ENCODE results near the gene LAMB1.
A peak's percentile ranks its signal among the peaks of the same experiment; 100 is the strongest.
"Not testable (repeated sequence)": the region's sequence is repeated elsewhere in the genome, so short reads cannot be mapped to it uniquely, and the experiment has no call there.

LAMB1 gene

GRCh38 chr7:107939573-107940489 lies 63.1 kb downstream of the LAMB1 start:
- Mint-ChIP-seq H3K9me3 (no peaks in the 10 kb centered on the region), H3K4me3 (no peak overlapping the region), H3K36me3 (ENCODE audit: low read depth) (peaks cover 6% of the 10 kb centered on the region), H3K27ac (no peak overlapping the region), H3K4me1 (ENCODE audit: low read depth) (no peaks in the 10 kb centered on the region), H3K27me3 (no peaks in the 10 kb centered on the region)

- Mint-ChIP-seq H3K9me3 (no peaks in the 10 kb centered on the region), H3K4me3 (no peak overlapping the region), H3K36me3 (ENCODE audit: low read depth) (peaks cover 6% of the 10 kb centered on the region), H3K27ac (no peak overlapping the region), H3K4me1 (ENCODE audit: low read depth) (peaks cover 5% of the 10 kb centered on the region), H3K27me3 (no peaks in the 10 kb centered on the region)
Observed at GRCh38 chr7:107938456-107939250, 64.3 kb downstream of the LAMB1 start.

DNA sequence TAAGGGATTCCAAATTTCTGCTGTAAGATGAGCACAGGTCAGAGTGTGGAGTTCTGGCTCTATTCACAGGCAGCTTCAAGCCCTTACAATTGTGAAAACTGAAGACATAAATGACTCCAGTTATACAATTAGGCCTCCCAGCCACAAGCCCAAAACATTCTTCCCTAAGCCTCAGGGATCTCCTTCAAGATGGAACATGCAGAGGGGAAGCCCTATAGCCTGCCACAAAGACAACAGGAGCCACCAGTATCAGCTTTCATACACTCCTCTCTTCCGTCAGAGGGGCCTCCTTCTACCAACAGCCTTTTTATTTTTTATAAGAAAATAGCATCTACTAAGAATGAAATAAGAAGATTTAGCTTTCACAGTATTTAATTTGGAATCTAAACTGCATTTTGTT lies 65.4 kb downstream of the LAMB1 start:
- Mint-ChIP-seq H3K27ac (no peak overlapping the region), H3K4me3 (no peak overlapping the region), H3K27me3 (no peaks in the 10 kb centered on the region), H3K4me1 (ENCODE audit: low read depth) (peaks cover 15% of the 10 kb centered on the region), H3K9me3 (no peaks in the 10 kb centered on the region), H3K36me3 (ENCODE audit: low read depth) (peaks cover 9% of the 10 kb centered on the region)

GRCh38 chr7:107936312-107936711 lies 66.6 kb downstream of the LAMB1 start:
- H3K9me3 Mint-ChIP-seq: no peaks in the 10 kb centered on the region
- H3K27me3 Mint-ChIP-seq: no peaks in the 10 kb centered on the region
- H3K27ac Mint-ChIP-seq: no peak overlapping the region
- H3K4me3 Mint-ChIP-seq: no peak overlapping the region
- H3K4me1 Mint-ChIP-seq (ENCODE audit: low read depth): peaks cover 19% of the 10 kb centered on the region
- peaks cover 20% of the 10 kb centered on the region for H3K36me3 Mint-ChIP-seq (ENCODE audit: low read depth)

- no peaks in the 10 kb centered on the region for H3K27me3 Mint-ChIP-seq
- peaks cover 19% of the 10 kb centered on the region for H3K4me1 Mint-ChIP-seq (ENCODE audit: low read depth)
- no peak overlapping the region for H3K27ac Mint-ChIP-seq
- no peaks in the 10 kb centered on the region for H3K9me3 Mint-ChIP-seq
- peaks cover 17% of the 10 kb centered on the region for H3K36me3 Mint-ChIP-seq (ENCODE audit: low read depth)
- H3K4me3 Mint-ChIP-seq: no peak overlapping the region
Observed at GRCh38 chr7:107934991-107935770, 67.8 kb downstream of the LAMB1 start.

DNA sequence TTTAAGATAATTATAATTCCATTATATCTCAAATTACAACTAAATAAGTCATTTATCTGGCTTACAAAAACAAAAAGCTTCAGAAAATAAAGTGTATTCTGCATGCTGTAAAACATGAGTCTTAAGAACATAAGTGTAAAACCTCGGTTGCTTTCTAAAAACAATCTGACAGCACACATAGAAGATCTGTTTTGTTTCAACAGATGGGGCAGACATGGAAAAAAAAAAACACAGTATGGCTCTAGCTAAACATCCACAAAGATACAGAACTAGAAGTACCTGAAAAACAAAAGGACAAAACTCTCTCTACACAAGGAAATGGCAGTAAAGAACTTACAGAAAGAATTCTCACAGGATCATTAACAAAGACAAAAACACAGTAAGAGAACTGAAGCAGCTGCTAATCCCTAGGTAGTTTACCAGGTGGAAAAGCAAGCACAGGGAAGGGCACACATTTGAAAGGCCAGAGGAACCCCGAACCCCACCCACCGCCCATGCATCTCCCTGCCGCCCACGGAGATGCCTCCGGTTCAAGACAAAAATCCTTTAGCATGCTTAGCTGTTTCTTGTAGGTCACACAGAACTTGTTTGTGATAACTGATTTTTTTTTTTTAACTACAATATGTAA lies 69.5 kb downstream of the LAMB1 start:
- no peaks in the 10 kb centered on the region for H3K27me3 Mint-ChIP-seq
- peaks cover 20% of the 10 kb centered on the region for H3K36me3 Mint-ChIP-seq (ENCODE audit: low read depth)
- no peaks in the 10 kb centered on the region for H3K9me3 Mint-ChIP-seq
- H3K4me1 Mint-ChIP-seq (ENCODE audit: low read depth): peaks cover 19% of the 10 kb centered on the region
- no peak overlapping the region for H3K4me3 Mint-ChIP-seq
- no peak overlapping the region for H3K27ac Mint-ChIP-seq

- no peak overlapping the region for H3K27ac Mint-ChIP-seq
- no peak overlapping the region for H3K4me3 Mint-ChIP-seq
- H3K27me3 Mint-ChIP-seq: no peaks in the 10 kb centered on the region
- H3K4me1 Mint-ChIP-seq (ENCODE audit: low read depth): peaks cover 19% of the 10 kb centered on the region
- peaks cover 20% of the 10 kb centered on the region for H3K36me3 Mint-ChIP-seq (ENCODE audit: low read depth)
- no peaks in the 10 kb centered on the region for H3K9me3 Mint-ChIP-seq
Observed at GRCh38 chr7:107932805-107933204, 70.2 kb downstream of the LAMB1 start.

DNA sequence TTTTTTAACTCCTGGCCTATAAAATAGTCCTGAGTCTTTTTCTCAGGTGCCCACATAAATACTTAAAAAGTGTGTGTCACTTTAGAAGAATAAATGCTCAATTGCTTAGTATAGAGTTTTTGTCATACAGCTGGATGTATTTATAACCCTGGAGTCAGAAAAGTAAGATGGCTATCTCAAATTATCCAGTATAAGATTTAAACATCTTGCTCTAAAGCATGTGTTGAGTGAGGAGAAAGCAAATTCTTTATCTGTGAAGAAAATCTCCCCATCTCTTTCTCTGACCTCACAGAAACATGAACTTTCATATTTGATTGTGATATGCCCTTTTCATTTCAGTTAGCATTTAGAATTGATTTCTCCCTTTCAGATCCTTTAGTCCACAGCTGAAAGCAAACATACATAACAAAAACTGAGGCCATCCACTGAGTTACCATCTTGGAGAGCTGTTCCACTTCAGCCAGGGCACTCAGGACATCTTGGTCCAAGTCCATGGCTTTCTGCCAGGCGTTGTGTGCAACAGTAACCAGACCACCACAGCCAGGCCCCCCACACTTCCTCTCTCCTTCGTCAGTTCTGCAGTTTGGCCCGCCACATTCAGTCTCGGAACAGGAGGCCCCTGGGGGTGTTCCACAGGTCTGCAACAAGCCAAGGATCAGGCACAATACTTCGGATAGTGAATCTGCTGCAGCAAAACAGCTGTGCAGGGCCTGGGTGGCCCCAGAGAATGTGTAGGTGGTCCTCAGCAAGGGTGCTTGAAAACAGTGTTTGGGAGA lies 71.0 kb downstream of the LAMB1 start:
- no peak overlapping the region for H3K27ac Mint-ChIP-seq
- no peaks in the 10 kb centered on the region for H3K27me3 Mint-ChIP-seq
- no peaks in the 10 kb centered on the region for H3K9me3 Mint-ChIP-seq
- H3K4me1 Mint-ChIP-seq (ENCODE audit: low read depth): peaks cover 19% of the 10 kb centered on the region
- peaks cover 27% of the 10 kb centered on the region for H3K36me3 Mint-ChIP-seq (ENCODE audit: low read depth)
- H3K4me3 Mint-ChIP-seq: no peak overlapping the region

DNA sequence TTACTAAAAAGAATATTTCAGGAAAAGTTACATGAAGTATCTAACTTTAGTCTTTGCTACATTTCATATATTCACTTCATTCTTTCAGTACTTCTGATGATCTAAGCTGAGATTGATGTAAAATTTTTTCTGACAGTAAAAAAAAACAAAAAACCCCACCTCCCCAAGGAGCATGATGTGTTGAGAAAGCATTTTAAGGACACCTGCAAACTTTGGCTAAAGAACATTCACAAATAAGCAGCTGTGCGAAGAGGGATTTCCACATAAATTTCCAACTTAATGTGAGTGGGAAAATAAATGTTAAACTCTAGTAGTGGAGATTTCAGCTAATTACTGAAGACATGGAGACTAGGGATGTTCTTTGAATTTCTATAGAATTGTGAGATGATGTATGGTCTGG lies 76.5 kb downstream of the LAMB1 start:
- Mint-ChIP-seq H3K4me3 (no peak overlapping the region), H3K27me3 (no peaks in the 10 kb centered on the region), H3K27ac (no peak overlapping the region), H3K36me3 (ENCODE audit: low read depth) (peaks cover 53% of the 10 kb centered on the region), H3K4me1 (ENCODE audit: low read depth) (peaks cover 41% of the 10 kb centered on the region), H3K9me3 (no peaks in the 10 kb centered on the region)

GRCh38 chr7:107924841-107925504 lies 78.0 kb downstream of the LAMB1 start:
- H3K4me1 Mint-ChIP-seq (ENCODE audit: low read depth): peaks cover 51% of the 10 kb centered on the region
- H3K27ac Mint-ChIP-seq: peak overlapping the region; percentile 42
- H3K36me3 Mint-ChIP-seq (ENCODE audit: low read depth): peaks cover 64% of the 10 kb centered on the region
- H3K9me3 Mint-ChIP-seq: no peaks in the 10 kb centered on the region
- no peaks in the 10 kb centered on the region for H3K27me3 Mint-ChIP-seq
- H3K4me3 Mint-ChIP-seq: no peak overlapping the region

GRCh38 chr7:107922886-107923285 lies 80.1 kb downstream of the LAMB1 start:
- H3K27ac Mint-ChIP-seq: no peak overlapping the region
- no peaks in the 10 kb centered on the region for H3K9me3 Mint-ChIP-seq
- peaks cover 78% of the 10 kb centered on the region for H3K36me3 Mint-ChIP-seq (ENCODE audit: low read depth)
- peaks cover 57% of the 10 kb centered on the region for H3K4me1 Mint-ChIP-seq (ENCODE audit: low read depth)
- no peak overlapping the region for H3K4me3 Mint-ChIP-seq
- no peaks in the 10 kb centered on the region for H3K27me3 Mint-ChIP-seq

GRCh38 chr7:107921826-107922225 lies 81.1 kb downstream of the LAMB1 start:
- peaks cover 83% of the 10 kb centered on the region for H3K36me3 Mint-ChIP-seq (ENCODE audit: low read depth)

GRCh38 chr7:107920048-107920772 lies 82.8 kb downstream of the LAMB1 start:
- H3K4me3 Mint-ChIP-seq: no peak overlapping the region
- no peaks in the 10 kb centered on the region for H3K9me3 Mint-ChIP-seq
- no peaks in the 10 kb centered on the region for H3K27me3 Mint-ChIP-seq
- H3K36me3 Mint-ChIP-seq (ENCODE audit: low read depth): peaks cover 82% of the 10 kb centered on the region
- peak overlapping the region; percentile 60 for H3K27ac Mint-ChIP-seq
- peaks cover 52% of the 10 kb centered on the region for H3K4me1 Mint-ChIP-seq (ENCODE audit: low read depth)

More at GRCh38 chr7:107921826-107922225, 81.1 kb downstream of the LAMB1 start:
- not testable (repeated sequence) for H3K9me3 Mint-ChIP-seq, H3K4me3 Mint-ChIP-seq, H3K27ac Mint-ChIP-seq, H3K27me3 Mint-ChIP-seq
- H3K4me1 Mint-ChIP-seq (ENCODE audit: low read depth): peaks cover 57% of the 10 kb centered on the region
